Fibroblast of pulmonary artery (primary cell): ENCODE results near the gene BDKRB1.

Experiments used
- DNase-seq: peaks from one replicate; pipeline ENCODE4 v3.0.0-alpha.2; 2010; ENCODE audit warnings: low read depth
- H3K4me3 ChIP-seq: replicated peaks from 2 replicates; pipeline ENCODE4 v1.5.1; 2011; ENCODE audit warnings: low read depth, mild to moderate bottlenecking, control low read depth, low read length, moderate library complexity
- CTCF ChIP-seq: IDR thresholded peaks from 2 replicates; pipeline ENCODE4 v1.5.1; 2011; ENCODE audit warnings: mild to moderate bottlenecking, control low read depth, low read length, inconsistent platforms; ENCODE audit errors: missing control alignments

BDKRB1 gene

GRCh38 chr14:96297997-96298515 lies 42.0 kb downstream of the BDKRB1 start:
- TF ChIP-seq CTCF: no peak
- DNase-seq: no peak
- H3K4me3 ChIP-seq: no peak overlapping the region

GRCh38 chr14:96299441-96299840 lies 43.4 kb downstream of the BDKRB1 start:
- no peak for DNase-seq
- no peak for TF ChIP-seq CTCF
- no peak overlapping the region for H3K4me3 ChIP-seq

- no peak for DNase-seq
- no peak overlapping the region for H3K4me3 ChIP-seq
- no peak for TF ChIP-seq CTCF
Measured at GRCh38 chr14:96303981-96304380, 48.0 kb downstream of the BDKRB1 start.

- H3K4me3 ChIP-seq: no peak overlapping the region
- no peak for DNase-seq
- peak; percentile 25 for TF ChIP-seq CTCF
Measured at GRCh38 chr14:96304956-96305355, 48.9 kb downstream of the BDKRB1 start.

- DNase-seq: no peak
- TF ChIP-seq CTCF: no peak
- H3K4me3 ChIP-seq: no peak overlapping the region
Measured at GRCh38 chr14:96307434-96307833, 51.4 kb downstream of the BDKRB1 start.

- no peak for TF ChIP-seq CTCF
- no peak overlapping the region for H3K4me3 ChIP-seq
- no peak for DNase-seq
Measured at GRCh38 chr14:96309133-96309895, 53.3 kb downstream of the BDKRB1 start.

- H3K4me3 ChIP-seq: no peak overlapping the region
- no peak for DNase-seq
- no peak for TF ChIP-seq CTCF
Measured at GRCh38 chr14:96309896-96310330, 53.9 kb downstream of the BDKRB1 start.
